HepG2 (cell line): ENCODE results near the gene AP5B1.

Source experiments
- GABPB1 ChIP-seq: IDR thresholded peaks from 2 replicates; pipeline ENCODE4 v1.6.1; 2016; ENCODE audit warnings: mild to moderate bottlenecking, missing genetic modification reagents, moderate library complexity, missing compliant biosample characterization
- MTF1 ChIP-seq: sonication (generic); formaldehyde crosslinking; IDR thresholded peaks from 2 replicates; pipeline ENCODE4 v1.5.0; 2020; ENCODE audit warnings: missing genetic modification reagents
- SNAI1 ChIP-seq: sonication (generic); formaldehyde crosslinking; IDR thresholded peaks from 2 replicates; pipeline ENCODE4 v1.5.0; 2020; ENCODE audit warnings: mild to moderate bottlenecking, missing genetic modification reagents, borderline replicate concordance
- U2AF1 ChIP-seq: fragments of 200-400 bp; formaldehyde crosslinking; optimal IDR thresholded peaks from 2 replicates; pipeline ENCODE3; 2017; ENCODE audit warnings: mild to moderate bottlenecking, low read depth, low read length

GRCh38 chr11:65743681-65744025, 37.1 kb downstream of the AP5B1 start:
- TF ChIP-seq GABPB1 (CRISPR knock-in tag) (no peak), MTF1 (CRISPR knock-in tag) (no peak), SNAI1 (no peak), U2AF1 (no peak)
